ENCODE results near the gene MED1. TPM values are rescaled to one million over a fixed set of nuclear protein-coding genes. Genes with fewer than 3 reads are reported as not detected.

Gene MED1
- total and polyA plus RNA-seq, 9 of the 15 experiments (the other 6 are each of a cell fraction or from before 2014, with no cell fraction given) = 14.0 to 59.8 (median 46.7) TPM

- TF ChIP-seq MXI1 (IDR thresholded peaks at IDR 0.05; ENCODE audit: low read depth, low read length) (no peak), UBTF (IDR thresholded peaks at IDR 0.05; ENCODE audit: borderline replicate concordance in 1 of 2, low read depth in 2 of 2, low read length in 2 of 2) (peak in 1 of 2 experiments; percentile 53; a peak in 1 of 4 replicates), SMARCA4 (IDR thresholded peaks at IDR 0.05) (no peak), ZNF407 (IDR thresholded peaks at IDR 0.05; ENCODE audit: low read depth) (0 out of 2 replicates have a peak, but pooled peaks have one; percentile 27), POLR2A (conservative IDR thresholded peaks at IDR 0.05) (peak; percentile 78), CTBP1 (IDR thresholded peaks at IDR 0.05; ENCODE audit: borderline replicate concordance) (peak; percentile 80), ZBTB11 (CRISPR knock-in tag; IDR thresholded peaks at IDR 0.05) (no peak), KDM4B (IDR thresholded peaks at IDR 0.05; ENCODE audit: borderline replicate concordance in 2 of 2, low read depth in 1 of 2) (0 out of 4 replicates have a peak, but pooled peaks of 1 of the 2 experiments have one; percentile 9), ARHGAP35 (IDR thresholded peaks at IDR 0.05; ENCODE audit: partially characterized antibody) (no peak), BRD9 (IDR thresholded peaks at IDR 0.05; ENCODE audit: low read depth, partially characterized antibody) (no peak)
These were observed 49.4 kb downstream of the MED1 start, which contains the start of gene FBXL20 (continued) for GRCh38 chr17:39401412-39402243.

Data from K562 (cell line).